Panc1 (cell line): ENCODE data around the gene FLG2. TPM values are rescaled to one million over a fixed set of nuclear protein-coding genes. Genes with fewer than 3 reads are reported as not detected.

Experiments
- ATAC-seq: fragments of 200-7000 bp; cut with Tn5 transposase; 2 replicates; pipeline ENCODE4 v1.9.1; 2020; ENCODE audit warnings: mild to moderate bottlenecking, moderate library complexity
- BruUV-seq: library from RNA; stranded (reverse); fragments of 400-500 nt; replicated peaks from 2 replicates; lab custom pipeline; 2021; lab: Mats Ljungman, UMichigan
- CTCF ChIA-PET: fragments of 300-600 bp; sonication (Branson Sonifier 250); formaldehyde crosslinking; loops from one replicate; lab custom pipeline; 2022; ENCODE audit warnings: antibody characterized with exemption; lab: Charles Lee
- POLR2A ChIA-PET: fragments of 300-600 bp; sonication (Branson Sonifier 250); formaldehyde crosslinking; loops from one replicate; lab custom pipeline; 2022; ENCODE audit warnings: antibody characterized with exemption; lab: Charles Lee
- DNase-seq: peaks from one replicate; pipeline ENCODE4 v3.0.0-alpha.2; 2010; ENCODE audit warnings: low read depth, low spot score
- H3K27ac ChIP-seq: 2 replicates; pipeline ENCODE4 v1.5.1; 2011; ENCODE audit warnings: mild to moderate bottlenecking, low read length, inconsistent platforms
- H3K27me3 ChIP-seq: fragments of 200-500 bp; sonication (Bioruptor generic); 2 replicates; pipeline ENCODE4 v1.6.0; 2014; ENCODE audit warnings: low read length, inconsistent platforms; ENCODE audit not compliant: control insufficient read depth, insufficient read depth
- H3K36me3 ChIP-seq: fragments of 200-500 bp; sonication (Bioruptor generic); 2 replicates; pipeline ENCODE4 v1.5.1; 2014; ENCODE audit warnings: inconsistent platforms, mild to moderate bottlenecking, low read length, moderate library complexity; ENCODE audit not compliant: control insufficient read depth, insufficient read depth
- H3K4me1 ChIP-seq: 2 replicates; pipeline ENCODE4 v1.5.1; 2011; ENCODE audit warnings: inconsistent platforms, mild to moderate bottlenecking, low read length, moderate library complexity; ENCODE audit not compliant: control insufficient read depth, insufficient read depth
- H3K4me3 ChIP-seq, 2 experiments: 2 replicates each; pipeline ENCODE4 v1.5.1; 2011 to 2012; ENCODE audit warnings: low read depth in 2 of 2, low read length in 2 of 2, mild to moderate bottlenecking in 2 of 2, inconsistent platforms in 1 of 2, moderate library complexity in 1 of 2
- H3K9me3 ChIP-seq: fragments of 200-500 bp; sonication (Bioruptor generic); 2 replicates; pipeline ENCODE4 v1.5.1; 2014; ENCODE audit warnings: low read depth, mild to moderate bottlenecking, inconsistent platforms, low read length, moderate library complexity; ENCODE audit not compliant: control insufficient read depth, insufficient read depth
- POLR2AphosphoS5 ChIP-seq: IDR thresholded peaks from 2 replicates; pipeline ENCODE4 v1.6.1; 2012; ENCODE audit warnings: mild to moderate bottlenecking, low read depth, low read length, moderate library complexity
- SIN3A ChIP-seq: IDR thresholded peaks from 2 replicates; pipeline ENCODE4 v1.6.1; 2012; ENCODE audit warnings: low read depth, mild to moderate bottlenecking, low read length, moderate library complexity, borderline replicate concordance; ENCODE audit not compliant: insufficient read depth
- TCF7L2 ChIP-seq: IDR thresholded peaks from 2 replicates; pipeline ENCODE4 v1.6.1; 2011; ENCODE audit warnings: mild to moderate bottlenecking, low read depth, low read length, inconsistent platforms
- in situ Hi-C: cut with HindIII; loops from 2 replicates; pipeline ENCODE4 v1.10.0; 2016; ENCODE audit warnings: low sequenced_read_pairs, low pct_unique_long_range_greater_than_20kb
- intact Hi-C: fragments of 100-400 bp; cut with micrococcal nuclease; formaldehyde crosslinking; loops from one replicate; pipeline ENCODE4 v1.10.0; 2022; ENCODE audit not compliant: unreplicated experiment
- total RNA-seq: library from RNA; stranded (reverse); gene quantifications from one replicate; pipeline ENCODE4 v1.2.1, GENCODE V29; 2021; ENCODE audit not compliant: unreplicated experiment
- TF ChIP-seq, protein P1 (sequence below): fragments of 450-650 bp; IDR thresholded peaks from 2 replicates; pipeline ENCODE4 v1.5.1; 2017; ENCODE audit warnings: mild to moderate bottlenecking
- TF ChIP-seq, protein P2 (sequence below), 2 experiments: IDR thresholded peaks; 2 replicates each; pipeline ENCODE4 v1.6.1; 2011 to 2012; ENCODE audit warnings: low read depth in 2 of 2, control low read depth in 1 of 2, low read length in 1 of 2, mild to moderate bottlenecking in 1 of 2, moderate library complexity in 1 of 2; ENCODE audit not compliant: insufficient read depth in 1 of 2

Gene FLG2
- total RNA-seq, 1 experiment from 2014 or later, result not detected

DNA sequence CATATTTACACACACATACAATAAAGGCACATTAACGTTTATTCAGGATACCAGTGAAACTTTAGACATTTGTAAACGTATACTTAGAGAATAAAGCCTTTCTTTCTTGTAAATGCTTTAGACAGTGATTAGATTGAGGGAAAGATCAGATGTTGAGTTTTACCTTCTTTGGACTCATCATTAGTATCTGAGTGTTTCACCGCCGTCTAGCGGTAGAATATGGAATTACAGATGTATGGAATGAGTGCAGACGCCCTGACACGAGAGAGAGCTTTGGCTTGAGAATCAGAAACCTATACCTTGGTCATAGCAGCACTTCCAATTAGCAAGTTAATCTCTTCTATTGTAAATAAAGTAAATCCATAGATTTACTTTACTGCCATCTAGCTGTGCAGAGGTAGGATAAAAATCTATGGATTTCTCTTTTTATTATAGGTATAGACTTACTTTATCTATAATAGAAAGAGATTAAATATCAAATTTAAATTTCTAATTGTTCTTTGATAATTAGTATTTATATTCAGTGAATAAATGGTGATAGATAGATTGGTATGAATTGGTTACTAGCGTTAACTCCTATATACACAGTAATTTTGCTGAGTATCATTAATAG, 12.6 kb downstream of the FLG2 start:
- no peak overlapping the region for H3K27ac ChIP-seq
- intact Hi-C loops (loop anchor here (2.0 to 5.0 kb wide), 2 partner anchors 95 to 156 kb away; no protein-coding TSS in a partner anchor), in situ Hi-C loops (no loop called here)
- no peaks in the 10 kb centered on the region for H3K36me3 ChIP-seq
- peak; percentile 68 for DNase-seq
- no TSS peak for BruUV-seq
- no peak overlapping the region for H3K4me3 ChIP-seq
- 0 out of 2 replicates have a peak, but pooled peaks cover 2% of the 10 kb centered on the region for H3K27me3 ChIP-seq
- ChIA-PET CTCF (interaction anchor here (0.6 to 2.3 kb wide), 4 partner anchors 17 to 119 kb away, joined by 3 to 10 read pairs (median 4); no protein-coding TSS in a partner anchor), POLR2A (no interaction called here)
- peak; percentile 87 for ATAC-seq
- no peaks in the 10 kb centered on the region for H3K9me3 ChIP-seq
- no peaks in the 10 kb centered on the region for H3K4me1 ChIP-seq
- TF ChIP-seq, protein P1, sequence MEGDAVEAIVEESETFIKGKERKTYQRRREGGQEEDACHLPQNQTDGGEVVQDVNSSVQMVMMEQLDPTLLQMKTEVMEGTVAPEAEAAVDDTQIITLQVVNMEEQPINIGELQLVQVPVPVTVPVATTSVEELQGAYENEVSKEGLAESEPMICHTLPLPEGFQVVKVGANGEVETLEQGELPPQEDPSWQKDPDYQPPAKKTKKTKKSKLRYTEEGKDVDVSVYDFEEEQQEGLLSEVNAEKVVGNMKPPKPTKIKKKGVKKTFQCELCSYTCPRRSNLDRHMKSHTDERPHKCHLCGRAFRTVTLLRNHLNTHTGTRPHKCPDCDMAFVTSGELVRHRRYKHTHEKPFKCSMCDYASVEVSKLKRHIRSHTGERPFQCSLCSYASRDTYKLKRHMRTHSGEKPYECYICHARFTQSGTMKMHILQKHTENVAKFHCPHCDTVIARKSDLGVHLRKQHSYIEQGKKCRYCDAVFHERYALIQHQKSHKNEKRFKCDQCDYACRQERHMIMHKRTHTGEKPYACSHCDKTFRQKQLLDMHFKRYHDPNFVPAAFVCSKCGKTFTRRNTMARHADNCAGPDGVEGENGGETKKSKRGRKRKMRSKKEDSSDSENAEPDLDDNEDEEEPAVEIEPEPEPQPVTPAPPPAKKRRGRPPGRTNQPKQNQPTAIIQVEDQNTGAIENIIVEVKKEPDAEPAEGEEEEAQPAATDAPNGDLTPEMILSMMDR, result peak; percentile 86; the same call in 1 of the 2 replicates
- no peak for TF ChIP-seq TCF7L2

DNA sequence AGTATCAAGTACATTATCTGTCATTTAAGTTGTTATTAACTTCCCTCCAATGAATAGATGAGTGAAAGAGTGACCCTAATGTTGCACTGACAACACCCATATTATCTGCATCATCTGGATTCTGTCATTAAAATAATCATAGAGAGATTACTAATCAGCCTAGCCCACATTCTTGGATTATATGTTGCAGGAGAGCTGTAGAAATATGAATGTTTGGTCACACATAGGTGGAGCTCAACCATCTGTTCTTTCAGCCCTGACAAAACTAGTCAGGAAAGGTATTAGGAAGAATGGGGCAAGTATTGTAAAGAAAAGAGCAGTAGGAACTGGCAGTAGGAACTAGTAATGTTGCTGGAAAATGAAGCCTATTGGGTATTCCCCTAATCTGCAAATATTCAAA, 15.4 kb downstream of the FLG2 start:
- no peaks in the 10 kb centered on the region for H3K9me3 ChIP-seq
- ChIA-PET POLR2A (no interaction called here), CTCF (interaction anchor here (1.0 kb wide), 1 partner anchor 114 kb away, joined by 3 read pairs; no protein-coding TSS in a partner anchor)
- in situ Hi-C loops (no loop called here), intact Hi-C loops (no loop called here)
- no peaks in the 10 kb centered on the region for H3K4me1 ChIP-seq
- DNase-seq (no peak), ATAC-seq (no peak)
- 0 out of 2 replicates have a peak, but pooled peaks cover 2% of the 10 kb centered on the region for H3K27me3 ChIP-seq
- TF ChIP-seq, protein P1, result no peak
- TF ChIP-seq POLR2AphosphoS5 (no peak), TCF7L2 (no peak), SIN3A (no peak)
- TF ChIP-seq, protein P2, sequence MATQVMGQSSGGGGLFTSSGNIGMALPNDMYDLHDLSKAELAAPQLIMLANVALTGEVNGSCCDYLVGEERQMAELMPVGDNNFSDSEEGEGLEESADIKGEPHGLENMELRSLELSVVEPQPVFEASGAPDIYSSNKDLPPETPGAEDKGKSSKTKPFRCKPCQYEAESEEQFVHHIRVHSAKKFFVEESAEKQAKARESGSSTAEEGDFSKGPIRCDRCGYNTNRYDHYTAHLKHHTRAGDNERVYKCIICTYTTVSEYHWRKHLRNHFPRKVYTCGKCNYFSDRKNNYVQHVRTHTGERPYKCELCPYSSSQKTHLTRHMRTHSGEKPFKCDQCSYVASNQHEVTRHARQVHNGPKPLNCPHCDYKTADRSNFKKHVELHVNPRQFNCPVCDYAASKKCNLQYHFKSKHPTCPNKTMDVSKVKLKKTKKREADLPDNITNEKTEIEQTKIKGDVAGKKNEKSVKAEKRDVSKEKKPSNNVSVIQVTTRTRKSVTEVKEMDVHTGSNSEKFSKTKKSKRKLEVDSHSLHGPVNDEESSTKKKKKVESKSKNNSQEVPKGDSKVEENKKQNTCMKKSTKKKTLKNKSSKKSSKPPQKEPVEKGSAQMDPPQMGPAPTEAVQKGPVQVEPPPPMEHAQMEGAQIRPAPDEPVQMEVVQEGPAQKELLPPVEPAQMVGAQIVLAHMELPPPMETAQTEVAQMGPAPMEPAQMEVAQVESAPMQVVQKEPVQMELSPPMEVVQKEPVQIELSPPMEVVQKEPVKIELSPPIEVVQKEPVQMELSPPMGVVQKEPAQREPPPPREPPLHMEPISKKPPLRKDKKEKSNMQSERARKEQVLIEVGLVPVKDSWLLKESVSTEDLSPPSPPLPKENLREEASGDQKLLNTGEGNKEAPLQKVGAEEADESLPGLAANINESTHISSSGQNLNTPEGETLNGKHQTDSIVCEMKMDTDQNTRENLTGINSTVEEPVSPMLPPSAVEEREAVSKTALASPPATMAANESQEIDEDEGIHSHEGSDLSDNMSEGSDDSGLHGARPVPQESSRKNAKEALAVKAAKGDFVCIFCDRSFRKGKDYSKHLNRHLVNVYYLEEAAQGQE (IDR thresholded peaks at IDR 0.05; ENCODE audit: insufficient read depth in 1 of 2, low read depth in 2 of 2, low read length in 1 of 2), result no peak
- no peak overlapping the region for H3K4me3 ChIP-seq
- BruUV-seq, result no TSS peak
- no peaks in the 10 kb centered on the region for H3K36me3 ChIP-seq
- no peak overlapping the region for H3K27ac ChIP-seq
